ENCODE data around the gene ZNF236.

Gene ZNF236

GRCh38 chr18:76970770-76971559 lies 148.6 kb downstream of the ZNF236 start:
- TF ChIP-seq, protein P1, sequence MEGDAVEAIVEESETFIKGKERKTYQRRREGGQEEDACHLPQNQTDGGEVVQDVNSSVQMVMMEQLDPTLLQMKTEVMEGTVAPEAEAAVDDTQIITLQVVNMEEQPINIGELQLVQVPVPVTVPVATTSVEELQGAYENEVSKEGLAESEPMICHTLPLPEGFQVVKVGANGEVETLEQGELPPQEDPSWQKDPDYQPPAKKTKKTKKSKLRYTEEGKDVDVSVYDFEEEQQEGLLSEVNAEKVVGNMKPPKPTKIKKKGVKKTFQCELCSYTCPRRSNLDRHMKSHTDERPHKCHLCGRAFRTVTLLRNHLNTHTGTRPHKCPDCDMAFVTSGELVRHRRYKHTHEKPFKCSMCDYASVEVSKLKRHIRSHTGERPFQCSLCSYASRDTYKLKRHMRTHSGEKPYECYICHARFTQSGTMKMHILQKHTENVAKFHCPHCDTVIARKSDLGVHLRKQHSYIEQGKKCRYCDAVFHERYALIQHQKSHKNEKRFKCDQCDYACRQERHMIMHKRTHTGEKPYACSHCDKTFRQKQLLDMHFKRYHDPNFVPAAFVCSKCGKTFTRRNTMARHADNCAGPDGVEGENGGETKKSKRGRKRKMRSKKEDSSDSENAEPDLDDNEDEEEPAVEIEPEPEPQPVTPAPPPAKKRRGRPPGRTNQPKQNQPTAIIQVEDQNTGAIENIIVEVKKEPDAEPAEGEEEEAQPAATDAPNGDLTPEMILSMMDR (IDR thresholded peaks at IDR 0.05; ENCODE audit: low read depth, low read length, missing control alignments), result no peak
- H3K4me3 ChIP-seq (ENCODE audit: low read depth, low read length), result no peak overlapping the region
- no peak for DNase-seq (ENCODE audit: low read depth)

GRCh38 chr18:76972241-76972640 lies 149.9 kb downstream of the ZNF236 start:
- H3K4me3 ChIP-seq (ENCODE audit: low read depth, low read length), result no peak overlapping the region
- TF ChIP-seq, protein P1 (IDR thresholded peaks at IDR 0.05; ENCODE audit: low read depth, low read length, missing control alignments), result no peak
- no peak for DNase-seq (ENCODE audit: low read depth)

- TF ChIP-seq, protein P1 (IDR thresholded peaks at IDR 0.05; ENCODE audit: low read depth, low read length, missing control alignments), result no peak
- no peak overlapping the region for H3K4me3 ChIP-seq (ENCODE audit: low read depth, low read length)
- DNase-seq (ENCODE audit: low read depth), result no peak
Measured at GRCh38 chr18:76972846-76973519, 150.6 kb downstream of the ZNF236 start.

GRCh38 chr18:76973520-76974266 lies 151.3 kb downstream of the ZNF236 start:
- H3K4me3 ChIP-seq (ENCODE audit: low read depth, low read length), result no peak overlapping the region
- no peak for DNase-seq (ENCODE audit: low read depth)
- TF ChIP-seq, protein P1 (IDR thresholded peaks at IDR 0.05; ENCODE audit: low read depth, low read length, missing control alignments), result no peak

DNA sequence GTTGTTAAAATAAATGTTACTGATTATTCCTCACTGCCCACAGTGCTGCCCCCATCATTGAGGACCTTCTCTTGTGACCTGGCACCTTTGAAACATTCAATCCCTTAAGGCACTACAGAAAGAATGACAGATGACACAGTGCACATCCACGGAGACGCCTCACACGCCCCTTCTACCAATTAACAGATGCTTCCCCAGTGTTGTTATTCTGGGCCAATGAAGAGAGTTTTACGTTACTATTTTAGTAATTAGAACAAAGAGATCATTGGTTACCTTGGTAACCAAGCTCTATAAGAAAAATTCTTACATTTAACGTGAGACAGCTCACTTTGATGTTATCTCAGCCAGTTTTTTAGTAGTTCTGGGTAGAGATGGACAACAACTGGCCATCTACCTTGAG lies 152.0 kb downstream of the ZNF236 start:
- TF ChIP-seq, protein P1 (IDR thresholded peaks at IDR 0.05; ENCODE audit: low read depth, low read length, missing control alignments), result no peak
- no peak for DNase-seq (ENCODE audit: low read depth)
- H3K4me3 ChIP-seq (ENCODE audit: low read depth, low read length), result no peak overlapping the region

DNA sequence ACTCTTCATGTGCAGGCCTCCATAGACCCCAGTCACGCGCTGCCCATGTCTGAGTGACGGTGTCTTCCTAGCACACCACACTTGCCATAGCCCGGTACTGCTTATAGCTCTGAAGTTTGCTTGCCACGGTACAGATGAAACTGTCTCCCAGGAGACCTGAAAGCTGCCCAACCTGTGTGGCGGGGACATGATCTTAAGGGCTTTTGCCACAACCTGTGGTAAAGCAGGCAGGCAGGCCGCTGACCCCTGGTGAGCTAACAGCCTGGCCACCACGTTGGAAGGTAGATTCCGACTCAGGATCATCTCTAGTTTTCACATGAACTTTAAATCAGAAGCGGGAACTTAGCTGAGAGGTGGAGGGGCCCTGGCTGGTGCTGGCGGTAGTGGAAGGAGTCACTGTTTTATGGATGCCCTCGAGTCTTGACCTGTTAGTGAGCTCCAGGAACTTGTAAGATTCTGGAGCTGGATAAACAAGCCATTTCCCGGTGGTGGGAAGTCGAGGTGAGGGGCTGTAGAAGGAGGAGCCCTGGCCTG lies 153.3 kb downstream of the ZNF236 start:
- no peak for DNase-seq (ENCODE audit: low read depth)
- TF ChIP-seq, protein P1 (IDR thresholded peaks at IDR 0.05; ENCODE audit: low read depth, low read length, missing control alignments), result no peak
- H3K4me3 ChIP-seq (ENCODE audit: low read depth, low read length), result no peak overlapping the region

Measured in GM12864 (cell line).